GM06990 (cell line): ENCODE measurements around the gene CAMKMT.

Source experiments
- DNase-seq: peaks from one replicate; pipeline ENCODE4 v3.0.0-alpha.2; 2011; ENCODE audit not compliant: insufficient read length; ENCODE audit errors: extremely low read depth
- H3K27me3 ChIP-seq: replicated peaks from 2 replicates; pipeline ENCODE4 v1.6.0; 2011; ENCODE audit warnings: low read length; ENCODE audit not compliant: control insufficient read depth, insufficient read depth
- H3K36me3 ChIP-seq: 2 replicates; pipeline ENCODE4 v1.5.1; 2011; ENCODE audit warnings: low read length; ENCODE audit not compliant: control insufficient read depth, insufficient read depth
- H3K4me3 ChIP-seq: replicated peaks from 2 replicates; pipeline ENCODE4 v1.5.1; 2011; ENCODE audit warnings: low read depth, mild to moderate bottlenecking, control low read depth, low read length
- CTCF ChIP-seq: IDR thresholded peaks from 2 replicates; pipeline ENCODE4 v1.5.1; 2011; ENCODE audit warnings: low read length, control low read depth, mild to moderate bottlenecking, inconsistent platforms; ENCODE audit not compliant: insufficient read depth, poor library complexity, severe bottlenecking

CAMKMT gene

GRCh38 chr2:44785433-44785832 lies 423.7 kb downstream of the CAMKMT start:
- H3K36me3 ChIP-seq = no peaks in the 10 kb centered on the region
- no peak for TF ChIP-seq CTCF
- DNase-seq = no peak
- H3K4me3 ChIP-seq = no peak overlapping the region
- no peaks in the 10 kb centered on the region for H3K27me3 ChIP-seq

- no peak overlapping the region for H3K4me3 ChIP-seq
- no peak for DNase-seq
- no peaks in the 10 kb centered on the region for H3K27me3 ChIP-seq
- TF ChIP-seq CTCF = no peak
- no peaks in the 10 kb centered on the region for H3K36me3 ChIP-seq
These were observed 424.5 kb downstream of the CAMKMT start for GRCh38 chr2:44786045-44786816.

- DNase-seq = no peak
- no peaks in the 10 kb centered on the region for H3K27me3 ChIP-seq
- H3K36me3 ChIP-seq = no peaks in the 10 kb centered on the region
- TF ChIP-seq CTCF = no peak
- no peak overlapping the region for H3K4me3 ChIP-seq
These were observed 425.1 kb downstream of the CAMKMT start for GRCh38 chr2:44786817-44787214.

GRCh38 chr2:44787663-44788062 lies 425.9 kb downstream of the CAMKMT start:
- no peak for TF ChIP-seq CTCF
- Histone ChIP-seq H3K4me3 (no peak overlapping the region), H3K36me3 (no peaks in the 10 kb centered on the region), H3K27me3 (no peaks in the 10 kb centered on the region)
- DNase-seq = no peak

GRCh38 chr2:44789446-44789845 lies 427.7 kb downstream of the CAMKMT start:
- Histone ChIP-seq H3K27me3 (no peaks in the 10 kb centered on the region), H3K36me3 (no peaks in the 10 kb centered on the region), H3K4me3 (no peak overlapping the region)
- no peak for DNase-seq
- TF ChIP-seq CTCF = no peak
